DLD1 (cell line): ENCODE results near the gene ANKRD11.

Experiments
- in situ Hi-C: cut with HindIII; loops from 2 replicates; pipeline ENCODE4 v1.10.0; 2017; ENCODE audit warnings: low sequenced_read_pairs

The ANKRD11 gene

GRCh38 chr16:89354325-89354724 is 136.0 kb downstream of the ANKRD11 start:
- in situ Hi-C loops: no loop called here

GRCh38 chr16:89352091-89352681 is 138.2 kb downstream of the ANKRD11 start:
- in situ Hi-C loops: no loop called here

GRCh38 chr16:89351645-89352044 is 138.7 kb downstream of the ANKRD11 start:
- in situ Hi-C loops: no loop called here

- in situ Hi-C loops: no loop called here
Measured at GRCh38 chr16:89350701-89351380, 139.5 kb downstream of the ANKRD11 start.

GRCh38 chr16:89349947-89350633 is 140.3 kb downstream of the ANKRD11 start:
- in situ Hi-C loops: no loop called here

- in situ Hi-C loops: no loop called here
Measured at GRCh38 chr16:89347807-89348206, 142.6 kb downstream of the ANKRD11 start.

- in situ Hi-C loops: no loop called here
Measured at GRCh38 chr16:89346869-89347268, 143.5 kb downstream of the ANKRD11 start.

- in situ Hi-C loops: no loop called here
Measured at GRCh38 chr16:89345642-89346150, 144.7 kb downstream of the ANKRD11 start.

GRCh38 chr16:89344846-89345611 is 145.3 kb downstream of the ANKRD11 start:
- in situ Hi-C loops: no loop called here

GRCh38 chr16:89344458-89344834 is 145.9 kb downstream of the ANKRD11 start:
- in situ Hi-C loops: no loop called here

GRCh38 chr16:89343501-89344457 is 146.6 kb downstream of the ANKRD11 start:
- in situ Hi-C loops: no loop called here

- in situ Hi-C loops: no loop called here
Measured at GRCh38 chr16:89341697-89342694, 148.4 kb downstream of the ANKRD11 start.

- in situ Hi-C loops: no loop called here
Measured at GRCh38 chr16:89341279-89341678, 149.1 kb downstream of the ANKRD11 start.

- in situ Hi-C loops: no loop called here
Measured at GRCh38 chr16:89338863-89339262, 151.5 kb downstream of the ANKRD11 start.

- in situ Hi-C loops: no loop called here
Measured at GRCh38 chr16:89337965-89338364, 152.4 kb downstream of the ANKRD11 start.

GRCh38 chr16:89335803-89336485 is 154.4 kb downstream of the ANKRD11 start:
- in situ Hi-C loops: no loop called here

GRCh38 chr16:89334988-89335802 is 155.2 kb downstream of the ANKRD11 start:
- in situ Hi-C loops: no loop called here
